Gastrocnemius medialis (tissue), 4 donors: ENCODE measurements around the gene RCVRN. TPM values are rescaled to one million over a fixed set of nuclear protein-coding genes. Genes with fewer than 3 reads are reported as not detected.

Experiments used
- ATAC-seq, 2 donors: fragments of 150-250 bp; one replicate each; pipeline ENCODE4 v1.9.1; 2016
- DNase-seq, 2 donors: peaks; one replicate each; pipeline ENCODE4 v3.0.0-alpha.2; 2019
- H3K27ac ChIP-seq, 4 donors: fragments of 200-600 bp; sonication (generic); 1 replicate in 1 of 4; 2 replicates in 3 of 4; pipeline ENCODE4 v1.5.1; 2016 to 2018; ENCODE audit warnings: mild to moderate bottlenecking in 2 of 4, moderate library complexity in 1 of 4
- H3K27me3 ChIP-seq, 3 donors: fragments of 200-600 bp; sonication (generic) in 2 of 3; 1 replicate in 1 of 3; 2 replicates in 2 of 3; pipeline versions ENCODE4 v1.5.1 to v1.6.0; 2016 to 2019; ENCODE audit warnings: mild to moderate bottlenecking in 1 of 3, moderate library complexity in 1 of 3
- H3K36me3 ChIP-seq, 2 donors: fragments of 200-600 bp; sonication (generic) in 1 of 2; one replicate each; pipeline ENCODE4 v1.5.1; 2017 to 2018
- H3K4me1 ChIP-seq, 2 donors: fragments of 200-600 bp; sonication (generic) in 1 of 2; one replicate each; pipeline ENCODE4 v1.5.1; 2016 to 2017; ENCODE audit warnings: mild to moderate bottlenecking in 2 of 2
- H3K4me3 ChIP-seq, 4 donors: fragments of 200-600 bp; sonication (generic) in 3 of 4; 1 replicate in 1 of 4; 2 replicates in 3 of 4; pipeline ENCODE4 v1.5.1; 2016 to 2019; ENCODE audit warnings: mild to moderate bottlenecking in 2 of 4
- H3K9me3 ChIP-seq, 3 donors: fragments of 200-600 bp; sonication (generic) in 2 of 3; 1 replicate in 1 of 3; 2 replicates in 2 of 3; pipeline ENCODE4 v1.5.1; 2016 to 2019
- CTCF ChIP-seq, 5 experiments: fragments of 450-650 bp in 3 of 5; fragments of 200-600 bp in 2 of 5; sonication (generic) in 2 of 5; IDR thresholded peaks in 4 of 5; conservative IDR thresholded peaks in 1 of 5; 1 replicate in 4 of 5; 2 replicates in 1 of 5; pipeline ENCODE4 v1.5.1; 2016 to 2019; ENCODE audit warnings: antibody characterized with exemption in 5 of 5, mild to moderate bottlenecking in 3 of 5, moderate library complexity in 3 of 5
- POLR2A ChIP-seq, 2 donors: fragments of 450-650 bp; IDR thresholded peaks; one replicate each; pipeline ENCODE4 v1.6.1; 2017; ENCODE audit warnings: antibody characterized with exemption in 2 of 2, mild to moderate bottlenecking in 2 of 2, moderate library complexity in 2 of 2
- in situ Hi-C, 4 donors: fragments of 200-750 bp; cut with MboI; loops; one replicate each; pipeline versions ENCODE4 v1.15.0 to v1.8.0; 2017; ENCODE audit warnings: low sequenced_read_pairs in 4 of 4
- intact Hi-C: fragments of 100-400 bp; cut with DNase I; formaldehyde crosslinking; loops from one replicate; pipeline ENCODE4 v1.15.1; 2023; ENCODE audit warnings: low total_unique reads
- total RNA-seq, 4 donors: library from RNA; depleted of rRNA; stranded (reverse); fragments of >200 nt; gene quantifications; one replicate each; pipeline versions ENCODE4 v1.1.0 to v1.2.3, GENCODE V29; 2016

Gene RCVRN
- total RNA-seq, 4 donors from 2014 or later: not detected

GRCh38 chr17:9908649-9909042 lies 3.6 kb upstream of the RCVRN start:
- in situ Hi-C loops: loop anchor here in 3 of 4 donors (25.0 kb wide), 3 partner anchors 96 to 704 kb away; partner anchors contain the start of gene GSG1L2 (in 1 of the 3)
- H3K27me3 ChIP-seq: peaks cover 0 to 7% (median 0%) of the 10 kb centered on the region in 3 donors
- DNase-seq: no peak
- ATAC-seq: no peak
- no peaks in the 10 kb centered on the region for H3K9me3 ChIP-seq
- TF ChIP-seq POLR2A (IDR thresholded peaks at IDR 0.05): no peak
- TF ChIP-seq CTCF (IDR thresholded peaks at IDR 0.05 in 4 of 5, conservative IDR thresholded peaks at IDR 0.05 in 1 of 5): no peak
- no peaks in the 10 kb centered on the region for H3K36me3 ChIP-seq
- no peak overlapping the region for H3K27ac ChIP-seq
- intact Hi-C loops: no loop called here
- no peaks in the 10 kb centered on the region for H3K4me1 ChIP-seq
- no peak overlapping the region for H3K4me3 ChIP-seq

GRCh38 chr17:9907883-9908648 lies 3.0 kb upstream of the RCVRN start:
- no peak for TF ChIP-seq CTCF (IDR thresholded peaks at IDR 0.05 in 4 of 5, conservative IDR thresholded peaks at IDR 0.05 in 1 of 5)
- in situ Hi-C loops: loop anchor here in 3 of 4 donors (25.0 kb wide), 3 partner anchors 96 to 704 kb away; partner anchors contain the start of gene GSG1L2 (in 1 of the 3)
- Histone ChIP-seq H3K9me3 (no peaks in the 10 kb centered on the region), H3K27me3 (peaks cover 0 to 7% (median 0%) of the 10 kb centered on the region in 3 donors), H3K4me1 (no peaks in the 10 kb centered on the region), H3K4me3 (no peak overlapping the region), H3K27ac (no peak overlapping the region), H3K36me3 (no peaks in the 10 kb centered on the region)
- intact Hi-C loops: no loop called here
- ATAC-seq: no peak
- no peak for DNase-seq

GRCh38 chr17:9907131-9907530 lies 2.1 kb upstream of the RCVRN start:
- intact Hi-C loops: no loop called here
- peaks cover 0 to 7% (median 0%) of the 10 kb centered on the region in 3 donors for H3K27me3 ChIP-seq
- ATAC-seq (no peak), DNase-seq (no peak)
- no peak overlapping the region for H3K4me3 ChIP-seq
- no peaks in the 10 kb centered on the region for H3K4me1 ChIP-seq
- no peaks in the 10 kb centered on the region for H3K9me3 ChIP-seq
- TF ChIP-seq CTCF (IDR thresholded peaks at IDR 0.05 in 4 of 5, conservative IDR thresholded peaks at IDR 0.05 in 1 of 5) (no peak), POLR2A (IDR thresholded peaks at IDR 0.05) (no peak)
- no peak overlapping the region for H3K27ac ChIP-seq
- H3K36me3 ChIP-seq: no peaks in the 10 kb centered on the region
- in situ Hi-C loops: loop anchor here in 3 of 4 donors (25.0 kb wide), 3 partner anchors 95 to 705 kb away; partner anchors contain the start of gene GSG1L2 (in 1 of the 3)

- H3K27me3 ChIP-seq: peaks cover 0 to 7% (median 0%) of the 10 kb centered on the region in 3 donors
- TF ChIP-seq CTCF (IDR thresholded peaks at IDR 0.05 in 4 of 5, conservative IDR thresholded peaks at IDR 0.05 in 1 of 5) (no peak), POLR2A (IDR thresholded peaks at IDR 0.05) (no peak)
- ATAC-seq (no peak), DNase-seq (no peak)
- H3K4me3 ChIP-seq: no peak overlapping the region
- intact Hi-C loops (no loop called here), in situ Hi-C loops (loop anchor here in 3 of 4 donors (25.0 kb wide), 3 partner anchors 94 to 706 kb away; partner anchors contain the start of gene GSG1L2 (in 1 of the 3))
- no peaks in the 10 kb centered on the region for H3K9me3 ChIP-seq
- H3K27ac ChIP-seq: no peak overlapping the region
- H3K36me3 ChIP-seq: no peaks in the 10 kb centered on the region
- H3K4me1 ChIP-seq: no peaks in the 10 kb centered on the region
Observed at GRCh38 chr17:9906616-9907015, 1.5 kb upstream of the RCVRN start.
